Measurements from ENCODE around the gene CCDC157. TPM values are rescaled to one million over a fixed set of nuclear protein-coding genes. Genes with fewer than 3 reads are reported as not detected.
A peak's percentile ranks its signal among the peaks of the same experiment; 100 is the strongest.

Gene CCDC157
- total RNA-seq, 1 donor: 2.9 TPM

DNA sequence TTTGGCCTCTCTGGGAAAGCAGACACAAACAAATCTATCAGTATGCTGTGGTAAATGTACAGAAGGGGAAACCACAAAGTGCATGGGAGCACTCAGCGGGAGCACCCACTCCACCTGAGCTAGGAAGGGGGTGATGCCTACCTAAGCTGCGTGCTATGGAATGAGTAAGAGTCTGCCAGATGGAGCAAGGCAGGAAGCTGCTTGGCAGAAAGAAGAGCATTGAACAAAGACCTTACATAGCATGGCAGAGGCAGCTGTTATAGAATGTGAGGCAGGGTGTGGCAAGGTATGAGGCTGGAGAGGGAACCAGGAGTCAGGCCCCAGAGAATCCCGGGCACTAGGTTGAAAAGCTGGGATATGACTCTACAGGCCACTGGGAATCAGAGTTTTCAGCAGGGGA is 55.0 kb downstream of the CCDC157 start:
- Histone ChIP-seq H4K20me1 (ENCODE audit: insufficient read depth, low read length) (no peaks in the 10 kb centered on the region), H3K36me3 (ENCODE audit: insufficient read depth, low read length) (peaks cover 84% of the 10 kb centered on the region), H3K79me2 (ENCODE audit: insufficient read depth, low read length) (no peaks in the 10 kb centered on the region), H2AFZ (ENCODE audit: low read length) (no peak overlapping the region), H3K9me3 (ENCODE audit: low read depth, low read length) (no peaks in the 10 kb centered on the region), H3K4me3 (ENCODE audit: insufficient read depth, low read length) (no peak overlapping the region), H3K27me3 (ENCODE audit: insufficient read depth, low read length) (no peaks in the 10 kb centered on the region), H3K4me2 (ENCODE audit: insufficient read depth, low read length) (no peak overlapping the region), H3K27ac (ENCODE audit: low read depth, low read length) (no peak overlapping the region), H3K4me1 (ENCODE audit: insufficient read depth, low read length) (peaks cover 35% of the 10 kb centered on the region)
- no peak for DNase-seq (ENCODE audit: insufficient read length, low spot score, missing footprints)
- TF ChIP-seq, protein P1, sequence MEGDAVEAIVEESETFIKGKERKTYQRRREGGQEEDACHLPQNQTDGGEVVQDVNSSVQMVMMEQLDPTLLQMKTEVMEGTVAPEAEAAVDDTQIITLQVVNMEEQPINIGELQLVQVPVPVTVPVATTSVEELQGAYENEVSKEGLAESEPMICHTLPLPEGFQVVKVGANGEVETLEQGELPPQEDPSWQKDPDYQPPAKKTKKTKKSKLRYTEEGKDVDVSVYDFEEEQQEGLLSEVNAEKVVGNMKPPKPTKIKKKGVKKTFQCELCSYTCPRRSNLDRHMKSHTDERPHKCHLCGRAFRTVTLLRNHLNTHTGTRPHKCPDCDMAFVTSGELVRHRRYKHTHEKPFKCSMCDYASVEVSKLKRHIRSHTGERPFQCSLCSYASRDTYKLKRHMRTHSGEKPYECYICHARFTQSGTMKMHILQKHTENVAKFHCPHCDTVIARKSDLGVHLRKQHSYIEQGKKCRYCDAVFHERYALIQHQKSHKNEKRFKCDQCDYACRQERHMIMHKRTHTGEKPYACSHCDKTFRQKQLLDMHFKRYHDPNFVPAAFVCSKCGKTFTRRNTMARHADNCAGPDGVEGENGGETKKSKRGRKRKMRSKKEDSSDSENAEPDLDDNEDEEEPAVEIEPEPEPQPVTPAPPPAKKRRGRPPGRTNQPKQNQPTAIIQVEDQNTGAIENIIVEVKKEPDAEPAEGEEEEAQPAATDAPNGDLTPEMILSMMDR (IDR thresholded peaks at IDR 0.05; ENCODE audit: extremely low read depth, low read depth, low read length): no peak

DNA sequence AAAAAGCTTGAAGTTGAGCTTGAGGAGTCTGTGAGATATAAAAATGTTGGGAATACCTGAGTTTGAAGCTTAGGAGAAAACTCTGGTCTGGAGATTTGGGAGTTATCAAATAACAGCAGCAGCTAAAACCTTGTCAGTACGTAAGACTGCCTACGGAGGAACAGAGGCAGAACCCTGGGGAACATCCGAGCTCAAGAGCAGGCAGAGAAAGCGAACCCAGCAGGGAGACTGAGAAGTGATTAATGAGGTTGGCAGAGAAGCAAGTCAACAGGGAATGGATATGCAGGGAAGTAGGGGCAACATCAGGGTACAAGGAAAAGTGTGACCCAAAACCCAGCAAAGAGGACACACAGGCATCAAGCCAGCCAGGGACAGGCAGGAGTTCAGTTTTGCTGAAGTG is 56.2 kb downstream of the CCDC157 start:
- no peak overlapping the region for H3K4me2 ChIP-seq (ENCODE audit: insufficient read depth, low read length)
- H3K4me1 ChIP-seq (ENCODE audit: insufficient read depth, low read length): peaks cover 35% of the 10 kb centered on the region
- TF ChIP-seq, protein P1 (IDR thresholded peaks at IDR 0.05; ENCODE audit: extremely low read depth, low read depth, low read length): no peak
- no peak overlapping the region for H2AFZ ChIP-seq (ENCODE audit: low read length)
- H3K36me3 ChIP-seq (ENCODE audit: insufficient read depth, low read length): peaks cover 84% of the 10 kb centered on the region
- H3K27me3 ChIP-seq (ENCODE audit: insufficient read depth, low read length): no peaks in the 10 kb centered on the region
- peaks cover 2% of the 10 kb centered on the region for H3K79me2 ChIP-seq (ENCODE audit: insufficient read depth, low read length)
- no peak overlapping the region for H3K27ac ChIP-seq (ENCODE audit: low read depth, low read length)
- H3K9me3 ChIP-seq (ENCODE audit: low read depth, low read length): no peaks in the 10 kb centered on the region
- no peak overlapping the region for H3K4me3 ChIP-seq (ENCODE audit: insufficient read depth, low read length)
- no peaks in the 10 kb centered on the region for H4K20me1 ChIP-seq (ENCODE audit: insufficient read depth, low read length)
- DNase-seq (ENCODE audit: insufficient read length, low spot score, missing footprints): no peak

DNA sequence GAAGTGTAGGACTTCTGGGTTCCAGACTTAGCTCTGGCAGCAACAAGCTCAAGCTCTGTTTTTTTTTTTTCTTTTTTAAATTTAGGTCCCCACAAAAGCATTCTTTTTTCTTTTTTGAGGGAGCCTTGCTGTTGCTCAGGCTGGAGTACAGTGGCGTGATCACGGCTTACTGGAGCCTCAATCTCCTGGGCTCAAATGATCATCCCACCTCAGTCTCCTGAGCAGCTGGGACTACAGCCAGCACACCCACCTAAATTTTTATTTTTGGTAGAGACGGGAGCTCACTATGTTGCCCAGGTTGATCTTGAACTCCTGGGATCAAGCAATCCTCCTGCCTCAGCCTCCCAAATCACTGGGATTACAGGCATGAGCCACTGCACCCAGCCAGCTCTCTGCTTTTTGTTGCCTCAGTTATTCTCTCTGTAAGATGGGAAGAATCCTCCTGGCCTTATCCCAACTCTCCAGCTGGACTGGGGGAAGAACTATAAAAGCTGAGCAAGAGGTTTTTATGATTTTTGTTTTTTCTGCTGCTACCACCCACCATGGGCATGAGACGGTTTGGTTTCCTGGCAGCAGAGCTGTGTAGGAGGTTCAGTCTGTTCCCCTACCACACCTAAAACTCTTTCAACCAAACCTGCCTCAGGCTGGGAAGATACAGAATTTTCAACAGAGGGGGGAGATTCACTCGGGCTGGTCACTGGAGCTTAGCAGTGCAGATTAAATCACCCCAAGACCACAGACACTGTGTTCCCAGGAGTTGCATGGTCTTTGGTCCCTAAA is 57.1 kb downstream of the CCDC157 start:
- peaks cover 94% of the 10 kb centered on the region for H3K36me3 ChIP-seq (ENCODE audit: insufficient read depth, low read length)
- TF ChIP-seq, protein P1 (IDR thresholded peaks at IDR 0.05; ENCODE audit: extremely low read depth, low read depth, low read length): no peak
- H3K79me2 ChIP-seq (ENCODE audit: insufficient read depth, low read length): peaks cover 2% of the 10 kb centered on the region
- no peaks in the 10 kb centered on the region for H3K27me3 ChIP-seq (ENCODE audit: insufficient read depth, low read length)
- peak overlapping the region; percentile 61 for H3K27ac ChIP-seq (ENCODE audit: low read depth, low read length)
- H3K9me3 ChIP-seq (ENCODE audit: low read depth, low read length): no peaks in the 10 kb centered on the region
- no peak overlapping the region for H2AFZ ChIP-seq (ENCODE audit: low read length)
- no peak overlapping the region for H3K4me2 ChIP-seq (ENCODE audit: insufficient read depth, low read length)
- peaks cover 26% of the 10 kb centered on the region for H3K4me1 ChIP-seq (ENCODE audit: insufficient read depth, low read length)
- no peaks in the 10 kb centered on the region for H4K20me1 ChIP-seq (ENCODE audit: insufficient read depth, low read length)
- H3K4me3 ChIP-seq (ENCODE audit: insufficient read depth, low read length): no peak overlapping the region
- no peak for DNase-seq (ENCODE audit: insufficient read length, low spot score, missing footprints)

DNA sequence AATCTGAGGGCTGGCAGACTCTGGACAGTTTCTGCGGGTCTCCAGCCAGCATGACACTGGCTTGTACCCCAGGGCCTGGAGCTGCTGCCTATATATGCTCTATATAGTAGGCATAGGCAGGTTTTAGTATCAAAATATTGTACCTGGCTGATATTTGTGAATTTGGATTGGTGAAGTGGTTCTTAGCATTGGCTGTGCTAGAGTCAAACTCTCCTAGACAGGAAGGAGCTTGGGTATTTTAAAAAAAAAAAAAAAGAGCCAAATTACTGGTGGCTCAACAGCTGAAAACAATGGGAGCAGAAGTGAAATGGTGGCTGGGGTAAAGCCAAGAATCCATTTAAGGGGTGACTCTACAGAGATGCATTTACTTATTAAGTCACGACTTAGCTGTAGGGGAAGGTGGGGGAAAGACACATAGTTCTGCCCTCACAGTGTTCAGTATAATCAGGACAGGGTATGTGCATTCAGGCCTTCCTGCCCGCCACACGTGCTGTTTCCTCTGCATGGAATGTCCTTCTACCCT is 57.8 kb downstream of the CCDC157 start:
- no peaks in the 10 kb centered on the region for H4K20me1 ChIP-seq (ENCODE audit: insufficient read depth, low read length)
- TF ChIP-seq, protein P1 (IDR thresholded peaks at IDR 0.05; ENCODE audit: extremely low read depth, low read depth, low read length): no peak
- DNase-seq (ENCODE audit: insufficient read length, low spot score, missing footprints): peak; percentile 42
- H3K27ac ChIP-seq (ENCODE audit: low read depth, low read length): peak overlapping the region; percentile 61
- H3K4me2 ChIP-seq (ENCODE audit: insufficient read depth, low read length): no peak overlapping the region
- no peaks in the 10 kb centered on the region for H3K9me3 ChIP-seq (ENCODE audit: low read depth, low read length)
- H3K4me1 ChIP-seq (ENCODE audit: insufficient read depth, low read length): peaks cover 27% of the 10 kb centered on the region
- peaks cover 2% of the 10 kb centered on the region for H3K79me2 ChIP-seq (ENCODE audit: insufficient read depth, low read length)
- no peaks in the 10 kb centered on the region for H3K27me3 ChIP-seq (ENCODE audit: insufficient read depth, low read length)
- no peak overlapping the region for H2AFZ ChIP-seq (ENCODE audit: low read length)
- no peak overlapping the region for H3K4me3 ChIP-seq (ENCODE audit: insufficient read depth, low read length)
- peaks cover 95% of the 10 kb centered on the region for H3K36me3 ChIP-seq (ENCODE audit: insufficient read depth, low read length)
